ENCODE measurements around the gene TMEM266.

The TMEM266 gene

DNA sequence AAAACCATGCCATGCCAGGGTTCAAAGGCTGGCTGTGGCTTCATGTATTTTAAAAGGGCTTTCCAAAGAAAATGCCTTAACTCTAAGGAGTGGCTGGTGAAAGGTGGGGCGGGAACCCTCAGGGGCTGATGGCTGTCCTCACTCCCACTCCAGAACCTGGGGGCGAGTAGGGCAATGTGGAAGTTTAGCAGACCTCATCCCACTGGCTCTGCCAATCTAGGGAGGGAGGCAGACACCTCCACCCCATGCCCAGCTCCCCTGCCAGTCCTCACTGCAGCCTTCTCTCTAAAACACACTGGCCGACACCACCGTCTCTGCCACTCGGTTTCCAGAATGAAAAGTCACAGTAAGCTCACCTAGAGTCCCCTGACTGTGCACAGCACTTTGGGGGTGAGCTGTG lies 99.5 kb downstream of the TMEM266 start:
- DNase-seq, result no peak
- no peak overlapping the region for H3K4me3 ChIP-seq (ENCODE audit: low read depth, low read length)
- no peak for TF ChIP-seq CTCF (IDR thresholded peaks at IDR 0.05; ENCODE audit: low read depth, low read length)
- H3K27me3 ChIP-seq, result no peaks in the 10 kb centered on the region
- no peaks in the 10 kb centered on the region for H3K9me3 ChIP-seq
- H3K4me1 ChIP-seq, result no peaks in the 10 kb centered on the region
- H3K36me3 ChIP-seq, result no peaks in the 10 kb centered on the region

- H3K4me1 ChIP-seq, result no peaks in the 10 kb centered on the region
- no peak for TF ChIP-seq CTCF (IDR thresholded peaks at IDR 0.05; ENCODE audit: low read depth, low read length)
- H3K27me3 ChIP-seq, result no peaks in the 10 kb centered on the region
- no peak overlapping the region for H3K4me3 ChIP-seq (ENCODE audit: low read depth, low read length)
- no peaks in the 10 kb centered on the region for H3K9me3 ChIP-seq
- DNase-seq, result no peak
- no peaks in the 10 kb centered on the region for H3K36me3 ChIP-seq
These were observed 100.8 kb downstream of the TMEM266 start for GRCh38 chr15:76160426-76161152.

DNA sequence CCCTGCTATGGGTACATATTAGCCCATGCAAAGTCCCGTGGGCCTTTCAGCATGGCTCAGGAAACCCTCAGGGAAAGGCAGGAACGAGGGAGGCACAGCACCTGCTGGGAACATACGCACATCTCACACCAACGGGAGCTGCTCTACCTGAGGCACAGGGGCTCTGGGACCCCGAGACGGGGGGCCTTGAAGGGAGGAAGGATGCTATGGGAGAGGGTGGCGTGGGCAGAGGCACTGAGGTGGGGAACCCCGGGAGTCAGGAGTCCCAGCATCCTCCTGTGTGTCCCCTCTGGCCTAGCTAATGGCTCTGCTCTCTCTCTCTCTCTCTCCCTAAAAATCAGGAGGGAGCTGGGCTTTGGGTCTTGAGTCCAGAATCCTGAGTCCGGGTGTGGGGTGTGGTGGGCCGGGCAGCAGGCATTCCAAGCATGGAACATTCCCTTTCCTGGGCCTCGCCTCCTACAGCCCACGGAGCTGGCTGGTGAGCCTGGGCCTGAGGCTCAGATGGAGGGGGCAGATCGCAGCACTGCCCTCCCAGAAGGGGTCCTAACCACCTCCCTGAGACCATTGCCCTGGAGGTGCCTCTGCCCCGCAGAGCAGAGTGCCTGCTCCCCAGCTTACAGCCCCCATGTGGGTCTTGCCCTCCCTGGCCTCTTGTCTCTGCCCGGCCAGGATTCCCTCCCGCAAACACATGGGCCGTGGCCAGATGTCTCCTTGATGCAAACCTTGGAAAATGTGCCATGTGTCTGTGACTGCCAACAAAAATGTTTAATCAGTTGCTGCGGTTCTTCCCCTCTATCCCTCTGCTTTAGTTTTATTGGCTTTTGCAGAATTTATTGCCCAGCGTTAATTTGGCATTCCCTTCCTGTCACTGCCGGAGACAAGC lies 101.6 kb downstream of the TMEM266 start:
- Histone ChIP-seq H3K4me1 (no peaks in the 10 kb centered on the region), H3K4me3 (ENCODE audit: low read depth, low read length) (no peak overlapping the region), H3K9me3 (no peaks in the 10 kb centered on the region), H3K27me3 (no peaks in the 10 kb centered on the region), H3K36me3 (no peaks in the 10 kb centered on the region)
- no peak for DNase-seq
- no peak for TF ChIP-seq CTCF (IDR thresholded peaks at IDR 0.05; ENCODE audit: low read depth, low read length)

GRCh38 chr15:76162036-76162398 lies 102.2 kb downstream of the TMEM266 start:
- no peaks in the 10 kb centered on the region for H3K9me3 ChIP-seq
- H3K4me3 ChIP-seq (ENCODE audit: low read depth, low read length), result no peak overlapping the region
- H3K27me3 ChIP-seq, result no peaks in the 10 kb centered on the region
- no peaks in the 10 kb centered on the region for H3K36me3 ChIP-seq
- no peak for DNase-seq
- no peak for TF ChIP-seq CTCF (IDR thresholded peaks at IDR 0.05; ENCODE audit: low read depth, low read length)
- no peaks in the 10 kb centered on the region for H3K4me1 ChIP-seq

DNA sequence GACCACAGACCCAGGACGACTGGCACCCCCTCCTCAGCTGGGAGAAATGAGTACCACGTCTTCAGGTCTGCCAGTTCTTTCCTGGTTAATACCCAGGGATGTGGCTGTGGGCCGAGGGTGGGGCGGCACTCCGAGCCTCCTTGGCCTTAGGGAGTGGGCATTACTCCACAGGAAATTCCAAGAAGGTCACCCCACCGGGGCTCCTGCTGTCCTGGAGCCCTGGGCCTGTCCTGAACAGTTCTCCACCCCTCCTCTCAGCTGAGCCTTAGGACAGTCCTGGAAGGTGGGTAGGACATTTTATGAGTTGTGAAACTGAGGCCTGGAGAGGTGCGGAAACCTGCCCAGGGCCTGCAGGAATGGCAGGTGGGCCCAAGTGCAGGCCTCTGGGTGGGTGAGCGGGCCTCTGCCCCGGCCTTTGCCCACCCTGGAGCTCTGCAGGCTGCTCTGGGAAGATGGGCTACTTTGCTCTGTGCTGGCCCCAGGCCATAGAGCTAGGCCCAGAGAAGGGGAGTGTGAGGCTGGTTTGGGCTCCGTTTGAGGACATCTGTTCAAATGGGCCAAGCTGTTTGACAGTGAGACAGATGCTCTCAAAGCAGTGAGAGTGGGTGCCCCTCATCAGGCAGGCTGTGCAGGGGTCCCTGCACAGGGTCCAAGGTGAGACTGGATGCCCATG lies 103.1 kb downstream of the TMEM266 start:
- Histone ChIP-seq H3K4me1 (no peaks in the 10 kb centered on the region), H3K4me3 (ENCODE audit: low read depth, low read length) (no peak overlapping the region), H3K36me3 (no peaks in the 10 kb centered on the region), H3K27me3 (no peaks in the 10 kb centered on the region), H3K9me3 (no peaks in the 10 kb centered on the region)
- no peak for DNase-seq
- TF ChIP-seq CTCF (IDR thresholded peaks at IDR 0.05; ENCODE audit: low read depth, low read length), result no peak
